Osteocyte (in vitro differentiated cells): ENCODE measurements around the gene PRKAR1A. TPM values are rescaled to one million over a fixed set of nuclear protein-coding genes. Genes with fewer than 3 reads are reported as not detected.

Experiments
- DNase-seq: peaks from one replicate; pipeline ENCODE4 v3.0.0; 2021; ENCODE audit warnings: mixed read lengths; ENCODE audit not compliant: unreplicated experiment; ENCODE audit errors: extremely low spot score
- H3K27ac Mint-ChIP-seq: one replicate; pipeline ENCODE4 v1.8.0; 2021; ENCODE audit warnings: mild to moderate bottlenecking, mixed read lengths; ENCODE audit not compliant: unreplicated experiment
- H3K27me3 Mint-ChIP-seq: one replicate; pipeline ENCODE4 v1.8.0; 2021; ENCODE audit warnings: mixed read lengths; ENCODE audit not compliant: unreplicated experiment
- H3K36me3 Mint-ChIP-seq: one replicate; pipeline ENCODE4 v1.8.0; 2021; ENCODE audit warnings: mixed read lengths; ENCODE audit not compliant: unreplicated experiment
- H3K4me1 Mint-ChIP-seq: one replicate; pipeline ENCODE4 v1.8.0; 2021; ENCODE audit warnings: mixed read lengths; ENCODE audit not compliant: unreplicated experiment
- H3K4me3 Mint-ChIP-seq: one replicate; pipeline ENCODE4 v1.8.0; 2021; ENCODE audit warnings: mild to moderate bottlenecking, moderate library complexity, mixed read lengths; ENCODE audit not compliant: unreplicated experiment
- H3K9me3 Mint-ChIP-seq: one replicate; pipeline ENCODE4 v1.8.0; 2021; ENCODE audit warnings: mixed read lengths; ENCODE audit not compliant: unreplicated experiment
- total RNA-seq: library from RNA; stranded (reverse); gene quantifications from 2 replicates; pipeline ENCODE4 v1.2.1, GENCODE V29; 2021
- TF ChIP-seq, protein P1 (sequence below): fragments of 200-600 bp; sonication (generic); IDR thresholded peaks from 2 replicates; pipeline ENCODE4 v1.5.0; 2021; ENCODE audit warnings: antibody characterized with exemption, mild to moderate bottlenecking, moderate library complexity

The PRKAR1A gene
- total RNA-seq, 1 donor from 2014 or later = 326 TPM

DNA sequence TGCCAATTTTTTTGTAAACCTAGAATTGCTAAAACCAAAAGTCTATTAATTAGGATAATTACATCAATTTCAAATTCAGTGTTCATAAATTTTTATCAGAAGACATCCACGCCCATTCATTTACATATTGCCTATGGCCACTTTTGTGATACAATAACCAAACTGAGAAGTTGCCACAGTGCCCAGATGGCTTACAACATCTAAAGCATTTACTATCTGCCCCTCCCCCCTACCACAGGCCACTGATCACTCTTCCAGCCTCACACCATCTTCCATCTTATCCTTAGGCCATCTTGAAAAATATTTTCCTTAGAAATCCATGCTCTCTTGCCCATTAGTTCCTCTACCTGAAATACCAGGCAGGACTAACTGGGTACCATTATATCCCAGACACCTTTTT, 6.3 kb upstream of the PRKAR1A start:
- H3K4me1 Mint-ChIP-seq = peaks cover 9% of the 10 kb centered on the region

DNA sequence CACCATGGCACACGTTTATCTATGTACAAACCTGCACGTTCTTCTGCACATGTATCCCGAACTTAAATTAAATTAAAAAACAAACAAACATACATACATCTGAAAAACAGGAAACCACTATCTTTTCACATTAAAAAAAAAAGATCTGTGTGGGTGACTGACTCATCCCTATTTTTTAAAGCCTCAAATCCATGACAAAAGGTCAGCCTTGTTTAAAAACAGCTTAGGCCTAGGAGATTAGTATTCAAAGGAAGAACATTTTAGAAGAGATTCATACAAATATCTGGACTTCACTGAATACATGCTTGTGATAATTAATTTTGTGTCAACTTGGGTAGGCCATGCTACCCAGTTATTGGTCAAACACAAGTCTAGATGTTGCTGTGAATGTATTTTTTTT, 4.7 kb upstream of the PRKAR1A start:
- Mint-ChIP-seq H3K36me3 (no peaks in the 10 kb centered on the region), H3K4me1 (peaks cover 17% of the 10 kb centered on the region), H3K9me3 (no peaks in the 10 kb centered on the region), H3K4me3 (no peak overlapping the region), H3K27ac (no peak overlapping the region), H3K27me3 (no peaks in the 10 kb centered on the region)
- TF ChIP-seq, protein P1, sequence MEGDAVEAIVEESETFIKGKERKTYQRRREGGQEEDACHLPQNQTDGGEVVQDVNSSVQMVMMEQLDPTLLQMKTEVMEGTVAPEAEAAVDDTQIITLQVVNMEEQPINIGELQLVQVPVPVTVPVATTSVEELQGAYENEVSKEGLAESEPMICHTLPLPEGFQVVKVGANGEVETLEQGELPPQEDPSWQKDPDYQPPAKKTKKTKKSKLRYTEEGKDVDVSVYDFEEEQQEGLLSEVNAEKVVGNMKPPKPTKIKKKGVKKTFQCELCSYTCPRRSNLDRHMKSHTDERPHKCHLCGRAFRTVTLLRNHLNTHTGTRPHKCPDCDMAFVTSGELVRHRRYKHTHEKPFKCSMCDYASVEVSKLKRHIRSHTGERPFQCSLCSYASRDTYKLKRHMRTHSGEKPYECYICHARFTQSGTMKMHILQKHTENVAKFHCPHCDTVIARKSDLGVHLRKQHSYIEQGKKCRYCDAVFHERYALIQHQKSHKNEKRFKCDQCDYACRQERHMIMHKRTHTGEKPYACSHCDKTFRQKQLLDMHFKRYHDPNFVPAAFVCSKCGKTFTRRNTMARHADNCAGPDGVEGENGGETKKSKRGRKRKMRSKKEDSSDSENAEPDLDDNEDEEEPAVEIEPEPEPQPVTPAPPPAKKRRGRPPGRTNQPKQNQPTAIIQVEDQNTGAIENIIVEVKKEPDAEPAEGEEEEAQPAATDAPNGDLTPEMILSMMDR = no peak
- DNase-seq = no peak

More for the DNA sequence above, 6.3 kb upstream of the PRKAR1A start:
- Mint-ChIP-seq H3K9me3 (no peaks in the 10 kb centered on the region), H3K27ac (no peak overlapping the region), H3K36me3 (no peaks in the 10 kb centered on the region), H3K27me3 (peaks cover 10% of the 10 kb centered on the region), H3K4me3 (no peak overlapping the region)
- TF ChIP-seq, protein P1 = no peak
- no peak for DNase-seq

GRCh38 chr17:68509141-68510057, 2.8 kb upstream of the PRKAR1A start:
- no peak for DNase-seq
- Mint-ChIP-seq H3K27ac (no peak overlapping the region), H3K4me1 (peaks cover 28% of the 10 kb centered on the region), H3K27me3 (no peaks in the 10 kb centered on the region), H3K4me3 (no peak overlapping the region), H3K36me3 (no peaks in the 10 kb centered on the region), H3K9me3 (no peaks in the 10 kb centered on the region)
- TF ChIP-seq, protein P1 = no peak

- H3K27ac Mint-ChIP-seq = peak overlapping the region; percentile 98
- H3K27me3 Mint-ChIP-seq = no peaks in the 10 kb centered on the region
- H3K4me1 Mint-ChIP-seq = peaks cover 45% of the 10 kb centered on the region
- TF ChIP-seq, protein P1 = no peak
- H3K9me3 Mint-ChIP-seq = no peaks in the 10 kb centered on the region
- peak overlapping the region; percentile 81 for H3K4me3 Mint-ChIP-seq
- no peak for DNase-seq
- H3K36me3 Mint-ChIP-seq = peaks cover 2% of the 10 kb centered on the region
These were observed 968 bp upstream of the PRKAR1A start for GRCh38 chr17:68511254-68511670.

DNA sequence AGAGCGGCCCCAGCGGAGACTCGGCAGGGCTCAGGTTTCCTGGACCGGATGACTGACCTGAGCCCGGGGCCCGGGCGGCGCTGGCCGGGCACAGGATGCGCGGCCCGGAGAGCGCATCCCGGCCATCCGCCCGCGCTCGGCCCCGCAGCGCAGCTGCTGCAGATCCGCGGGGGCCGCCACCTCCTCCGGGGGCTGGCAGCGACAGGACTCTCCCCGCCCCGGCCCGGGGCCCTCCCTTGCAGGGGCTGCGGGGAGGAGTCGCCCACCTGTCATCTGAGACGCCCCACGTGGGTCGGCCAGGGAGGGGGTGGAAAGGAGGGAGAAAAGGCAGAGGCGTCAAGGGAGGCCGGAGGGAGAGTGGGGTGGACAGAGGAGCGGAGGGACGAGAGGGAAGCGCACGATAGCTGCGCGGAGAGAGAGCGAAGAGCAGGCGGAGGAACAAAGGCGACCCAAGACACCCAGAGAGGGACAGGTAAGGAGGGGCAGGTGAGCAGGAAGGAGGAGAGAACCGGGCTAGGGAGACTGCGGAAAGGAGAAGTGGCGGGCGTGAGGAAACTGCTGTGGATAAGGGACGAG, 471 bp upstream of the PRKAR1A start:
- Mint-ChIP-seq H3K36me3 (peaks cover 5% of the 10 kb centered on the region), H3K9me3 (no peaks in the 10 kb centered on the region), H3K4me1 (peaks cover 47% of the 10 kb centered on the region), H3K4me3 (peak overlapping the region; percentile 97), H3K27me3 (no peaks in the 10 kb centered on the region), H3K27ac (peak overlapping the region; percentile 100)
- peak; percentile 93 for DNase-seq
- TF ChIP-seq, protein P1 = peak; percentile 28
